HFF-Myc (cell line): ENCODE data around the gene ZSCAN10.

Source experiments
- DNase-seq: peaks from one replicate; pipeline ENCODE4 v3.0.0-alpha.2; 2011; ENCODE audit warnings: low read depth; ENCODE audit errors: extremely low read depth
- H3K4me3 ChIP-seq: replicated peaks from 2 replicates; pipeline ENCODE4 v1.5.1; 2011; ENCODE audit warnings: low read depth, mild to moderate bottlenecking, control low read depth, low read length
- TF ChIP-seq, protein P1 (sequence below): IDR thresholded peaks from 2 replicates; pipeline ENCODE4 v1.5.1; 2012; ENCODE audit warnings: mild to moderate bottlenecking, low read depth, low read length, control low read depth; ENCODE audit errors: missing control alignments

Gene ZSCAN10

DNA sequence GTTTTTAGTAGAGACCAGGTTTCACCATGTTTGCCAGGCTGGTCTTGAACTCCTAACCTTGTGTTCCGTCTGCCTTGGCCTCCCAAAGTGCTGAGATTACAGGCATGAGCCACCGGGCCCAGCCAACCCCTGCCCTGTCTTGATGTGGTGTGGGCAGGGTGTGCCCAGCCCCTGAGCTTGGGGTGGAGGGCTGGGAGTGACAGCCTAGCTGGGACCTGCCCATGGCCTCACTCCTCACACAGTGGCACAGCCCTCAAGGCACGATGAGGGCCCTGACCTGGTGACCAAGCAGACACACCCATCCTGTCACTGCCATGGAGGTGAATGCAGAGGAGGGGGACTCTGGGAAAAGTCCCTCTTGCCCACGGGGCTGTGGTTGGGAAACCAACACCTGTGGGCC lies 30.6 kb downstream of the ZSCAN10 start:
- DNase-seq: no peak
- TF ChIP-seq, protein P1, sequence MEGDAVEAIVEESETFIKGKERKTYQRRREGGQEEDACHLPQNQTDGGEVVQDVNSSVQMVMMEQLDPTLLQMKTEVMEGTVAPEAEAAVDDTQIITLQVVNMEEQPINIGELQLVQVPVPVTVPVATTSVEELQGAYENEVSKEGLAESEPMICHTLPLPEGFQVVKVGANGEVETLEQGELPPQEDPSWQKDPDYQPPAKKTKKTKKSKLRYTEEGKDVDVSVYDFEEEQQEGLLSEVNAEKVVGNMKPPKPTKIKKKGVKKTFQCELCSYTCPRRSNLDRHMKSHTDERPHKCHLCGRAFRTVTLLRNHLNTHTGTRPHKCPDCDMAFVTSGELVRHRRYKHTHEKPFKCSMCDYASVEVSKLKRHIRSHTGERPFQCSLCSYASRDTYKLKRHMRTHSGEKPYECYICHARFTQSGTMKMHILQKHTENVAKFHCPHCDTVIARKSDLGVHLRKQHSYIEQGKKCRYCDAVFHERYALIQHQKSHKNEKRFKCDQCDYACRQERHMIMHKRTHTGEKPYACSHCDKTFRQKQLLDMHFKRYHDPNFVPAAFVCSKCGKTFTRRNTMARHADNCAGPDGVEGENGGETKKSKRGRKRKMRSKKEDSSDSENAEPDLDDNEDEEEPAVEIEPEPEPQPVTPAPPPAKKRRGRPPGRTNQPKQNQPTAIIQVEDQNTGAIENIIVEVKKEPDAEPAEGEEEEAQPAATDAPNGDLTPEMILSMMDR: no peak
- H3K4me3 ChIP-seq: no peak overlapping the region

DNA sequence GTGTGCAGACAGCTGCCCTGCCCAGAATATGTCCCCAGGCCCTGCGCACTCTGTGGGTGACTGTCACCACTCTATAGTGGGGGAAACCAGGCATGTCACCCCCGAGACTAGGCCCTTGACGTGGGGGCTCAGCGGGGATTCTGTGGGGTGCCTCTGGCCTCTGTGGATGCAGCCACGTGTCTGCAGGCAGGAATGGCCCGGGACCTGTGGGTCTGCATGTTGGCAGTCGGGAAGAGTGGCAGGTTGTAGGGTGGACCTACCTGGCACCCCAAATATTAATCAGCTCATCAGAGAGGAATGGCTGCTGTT lies 32.7 kb downstream of the ZSCAN10 start:
- H3K4me3 ChIP-seq: peak overlapping the region; percentile 30; the same call in 1 of the 2 replicates
- TF ChIP-seq, protein P1: no peak
- DNase-seq: no peak

DNA sequence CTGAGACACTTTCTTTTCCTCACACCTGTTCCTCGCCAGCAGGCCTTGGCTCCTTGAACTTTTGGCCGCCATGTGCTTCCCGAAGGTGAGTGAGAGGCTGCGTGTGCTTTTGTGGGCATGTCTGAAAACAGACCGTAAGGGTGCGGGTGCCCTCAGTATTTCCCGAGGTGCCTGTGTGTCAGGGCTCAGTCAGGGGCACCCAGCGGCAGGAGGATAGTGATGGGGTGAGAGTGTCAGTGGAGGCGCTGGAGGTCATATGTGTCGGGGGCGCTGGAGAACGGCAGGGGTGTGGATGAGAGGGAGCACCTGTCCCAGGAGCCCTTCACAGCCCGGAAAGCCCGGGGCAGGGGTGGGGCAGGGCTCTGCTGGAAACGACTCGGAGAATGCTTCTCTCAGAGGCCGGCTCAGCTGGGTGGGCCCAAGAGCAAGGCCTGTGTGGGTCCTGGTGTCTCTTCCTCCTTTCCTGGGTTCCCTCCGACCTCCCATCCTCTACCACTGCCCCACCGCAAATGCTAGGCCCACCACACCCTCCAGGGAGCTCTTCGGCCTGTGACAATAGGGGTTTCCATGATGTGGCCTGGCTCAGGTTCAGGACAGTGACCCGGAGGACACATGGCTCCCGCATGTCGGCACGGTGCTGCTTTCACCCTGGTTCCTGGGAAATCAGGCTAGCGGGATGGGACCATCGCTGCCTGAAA lies 33.2 kb downstream of the ZSCAN10 start:
- peak overlapping the region; percentile 30 for H3K4me3 ChIP-seq
- no peak for DNase-seq
- TF ChIP-seq, protein P1: no peak

DNA sequence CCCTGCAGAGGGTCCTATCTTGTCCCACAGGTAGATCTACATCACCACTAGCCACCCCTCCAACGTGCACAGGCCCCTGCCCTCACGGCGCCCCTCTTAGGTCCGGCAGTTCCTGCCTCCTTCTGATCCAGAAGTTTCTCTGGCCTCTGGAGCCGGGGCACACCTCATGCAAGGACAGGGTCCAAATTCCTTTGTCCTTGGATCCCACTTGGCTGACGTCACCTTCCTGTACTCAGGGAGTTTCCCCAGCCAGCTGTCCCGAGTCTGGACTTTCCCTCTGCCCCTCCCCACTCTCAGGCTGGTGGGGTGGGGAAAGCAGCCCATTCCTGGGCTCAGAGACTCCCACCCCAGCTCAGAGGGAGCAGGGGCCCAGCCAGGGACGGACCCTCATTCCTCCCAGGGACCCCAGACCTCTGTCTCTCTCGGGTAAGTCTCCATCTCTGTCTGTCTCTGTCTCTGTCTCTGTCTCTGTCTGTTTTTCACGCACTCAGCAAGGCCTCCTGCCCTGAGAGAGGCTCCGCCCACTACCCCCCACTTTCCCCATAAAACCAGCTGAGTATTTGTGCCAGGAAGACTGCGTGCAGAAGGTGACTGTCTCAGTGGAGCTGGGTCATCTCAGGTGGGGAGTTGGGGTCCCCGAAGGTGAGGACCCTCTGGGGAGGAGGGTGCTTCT lies 33.9 kb downstream of the ZSCAN10 start, which contains the start of gene IL32:
IL32 (plus strand) TSS at position 572 of the 673 bp plus-strand sequence. CDS start 172 bp downstream, outside the sequence.
- TF ChIP-seq, protein P1: no peak
- DNase-seq: peak; percentile 36
- H3K4me3 ChIP-seq: peak within 1 kb of the TSS; percentile 30

DNA sequence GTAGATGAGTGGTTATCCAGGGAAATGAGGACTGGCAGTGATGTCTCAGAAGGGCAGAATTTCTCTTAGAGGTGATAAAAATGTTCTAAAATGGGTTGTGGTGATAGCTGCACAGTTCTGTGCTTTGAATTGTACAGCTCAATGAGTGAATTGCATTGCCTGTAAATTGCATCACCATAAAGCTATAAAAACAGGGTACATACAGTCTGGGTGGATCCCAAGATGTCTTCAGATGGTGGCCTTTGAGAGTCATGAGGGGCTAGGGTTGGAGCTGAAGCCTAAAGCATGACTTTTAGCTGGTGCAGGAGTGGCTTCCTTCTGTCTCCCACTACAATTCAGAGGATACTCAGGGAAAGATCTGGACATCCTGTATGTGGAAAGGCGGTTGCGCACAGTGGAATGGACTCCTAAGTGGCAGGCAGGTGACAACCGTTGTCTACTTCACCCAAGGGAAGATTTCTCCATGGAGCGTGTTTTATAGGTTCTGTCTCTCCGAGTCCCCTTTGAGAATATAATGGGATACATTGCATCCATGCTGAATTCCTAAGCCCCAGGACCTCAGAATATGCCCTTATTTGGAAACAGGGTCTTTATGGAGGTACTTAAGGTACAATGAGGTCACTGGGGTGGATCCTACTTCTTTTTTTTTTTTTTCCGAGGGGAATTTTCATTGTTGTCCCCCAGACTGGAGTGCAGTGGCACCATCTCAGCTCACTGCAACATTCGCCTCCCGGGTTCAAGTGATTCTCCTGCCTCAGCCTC lies 35.3 kb downstream of the ZSCAN10 start:
- TF ChIP-seq, protein P1: no peak
- no peak for DNase-seq
- H3K4me3 ChIP-seq: no peak overlapping the region

DNA sequence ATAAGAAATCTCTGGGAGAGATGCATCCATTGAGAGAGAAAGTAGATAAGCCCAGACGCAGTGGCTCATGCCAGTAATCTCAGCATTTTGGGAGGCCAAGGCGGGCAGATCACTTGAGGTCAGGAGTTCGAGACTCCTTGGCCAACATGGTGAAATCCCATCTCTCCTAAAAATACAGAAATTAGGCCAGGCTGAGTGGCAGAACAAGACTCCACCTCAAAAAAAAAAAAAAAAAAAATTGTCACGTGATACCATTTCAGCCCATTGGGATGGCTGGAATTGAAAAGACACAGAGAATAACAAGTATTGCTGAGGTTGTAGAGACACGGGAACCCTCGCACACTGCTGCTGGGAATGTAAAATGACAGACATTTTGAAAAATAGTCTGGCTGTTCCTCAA lies 36.5 kb downstream of the ZSCAN10 start:
- no peak overlapping the region for H3K4me3 ChIP-seq
- DNase-seq: no peak
- TF ChIP-seq, protein P1: no peak
